H9 (cell line): ENCODE data around the gene IGF2R. TPM values are rescaled to one million over a fixed set of nuclear protein-coding genes. Genes with fewer than 3 reads are reported as not detected.

Experiments used
- DNase-seq: peaks from one replicate; pipeline ENCODE4 v3.0.0-alpha.2; 2017
- H2AFZ ChIP-seq: one replicate; pipeline ENCODE4 v1.6.1; 2013; ENCODE audit warnings: mild to moderate bottlenecking, low read length, control low read depth, moderate library complexity
- H2AK5ac ChIP-seq: 2 replicates; pipeline ENCODE4 v1.6.1; 2013; ENCODE audit warnings: low read length, control low read depth, mixed read lengths; ENCODE audit not compliant: insufficient read length
- H2BK120ac ChIP-seq: one replicate; pipeline ENCODE4 v1.6.1; 2013; ENCODE audit warnings: low read depth, mild to moderate bottlenecking, low read length, control low read depth, inconsistent platforms; ENCODE audit not compliant: poor library complexity, severe bottlenecking
- H2BK12ac ChIP-seq: 2 replicates; pipeline ENCODE4 v1.6.1; 2013; ENCODE audit warnings: low read length, control low read depth, mixed read lengths, low read depth; ENCODE audit not compliant: insufficient read length
- H2BK15ac ChIP-seq: 2 replicates; pipeline ENCODE4 v1.6.1; 2013; ENCODE audit warnings: low read depth, low read length, control low read depth
- H2BK20ac ChIP-seq: one replicate; pipeline ENCODE4 v1.6.1; 2013; ENCODE audit warnings: low read depth, mild to moderate bottlenecking, low read length, control low read depth, inconsistent platforms; ENCODE audit not compliant: poor library complexity, severe bottlenecking
- H2BK5ac ChIP-seq: 2 replicates; pipeline ENCODE4 v1.6.1; 2013; ENCODE audit warnings: low read length, control low read depth, mixed read lengths; ENCODE audit not compliant: insufficient read length
- H3K14ac ChIP-seq: 2 replicates; pipeline ENCODE4 v1.6.1; 2013; ENCODE audit warnings: low read length, control low read depth; ENCODE audit not compliant: insufficient read depth
- H3K18ac ChIP-seq: 2 replicates; pipeline ENCODE4 v1.6.1; 2013; ENCODE audit warnings: low read depth, mild to moderate bottlenecking, mixed read lengths, low read length, control low read depth; ENCODE audit not compliant: insufficient read length
- H3K23ac ChIP-seq: 2 replicates; pipeline ENCODE4 v1.6.1; 2013; ENCODE audit warnings: low read length, control low read depth, mixed read lengths, low read depth; ENCODE audit not compliant: insufficient read length
- H3K23me2 ChIP-seq: 2 replicates; pipeline ENCODE4 v1.6.1; 2013; ENCODE audit warnings: low read depth, mild to moderate bottlenecking, mixed read lengths, low read length, control low read depth; ENCODE audit not compliant: insufficient read length, poor library complexity, severe bottlenecking
- H3K27ac ChIP-seq: 2 replicates; pipeline ENCODE4 v1.5.1; 2013; ENCODE audit warnings: low read length, control low read depth, mixed read lengths, low read depth; ENCODE audit not compliant: insufficient read length
- H3K27me3 ChIP-seq: 2 replicates; pipeline ENCODE4 v1.6.1; 2013; ENCODE audit warnings: low read length, control low read depth, inconsistent platforms; ENCODE audit not compliant: insufficient read depth
- H3K4ac ChIP-seq: 2 replicates; pipeline ENCODE4 v1.6.1; 2013; ENCODE audit warnings: low read depth, mild to moderate bottlenecking, control low read depth, inconsistent platforms, low read length, moderate library complexity
- H3K4me1 ChIP-seq: 2 replicates; pipeline ENCODE4 v1.6.1; 2013; ENCODE audit warnings: low read length, control low read depth, inconsistent platforms; ENCODE audit not compliant: insufficient read depth
- H3K4me2 ChIP-seq: 2 replicates; pipeline ENCODE4 v1.6.1; 2013; ENCODE audit warnings: low read length, control low read depth, mixed read lengths; ENCODE audit not compliant: insufficient read length, insufficient read depth
- H3K56ac ChIP-seq: 2 replicates; pipeline ENCODE4 v1.6.1; 2013; ENCODE audit warnings: low read depth, mild to moderate bottlenecking, mixed read lengths, low read length, control low read depth; ENCODE audit not compliant: insufficient read length
- H3K79me1 ChIP-seq: 2 replicates; pipeline ENCODE4 v1.6.1; 2013; ENCODE audit warnings: low read depth, mild to moderate bottlenecking, moderate library complexity, low read length, control low read depth, inconsistent platforms; ENCODE audit not compliant: insufficient read depth, poor library complexity, severe bottlenecking
- H3K79me2 ChIP-seq: 2 replicates; pipeline ENCODE4 v1.6.1; 2013; ENCODE audit warnings: low read length, control low read depth, inconsistent platforms; ENCODE audit not compliant: insufficient read depth
- H3K9ac ChIP-seq: 2 replicates; pipeline ENCODE4 v1.6.1; 2013; ENCODE audit warnings: low read length, control low read depth, mixed read lengths; ENCODE audit not compliant: insufficient read length; ENCODE audit errors: extremely low read depth
- H3K9me3 ChIP-seq: one replicate; pipeline ENCODE4 v1.6.1; 2013; ENCODE audit warnings: low read depth, low read length, inconsistent platforms; ENCODE audit not compliant: control insufficient read depth
- H3T11ph ChIP-seq: one replicate; pipeline ENCODE4 v1.6.1; 2013; ENCODE audit warnings: mild to moderate bottlenecking, low read length, control low read depth, inconsistent platforms
- H4K20me1 ChIP-seq: one replicate; pipeline ENCODE4 v1.6.1; 2013; ENCODE audit not compliant: control insufficient read depth, insufficient read length, insufficient read depth
- H4K5ac ChIP-seq: 2 replicates; pipeline ENCODE4 v1.6.1; 2013; ENCODE audit warnings: low read depth, mild to moderate bottlenecking, mixed read lengths, low read length, control low read depth; ENCODE audit not compliant: insufficient read length
- H4K8ac ChIP-seq: replicated peaks from 2 replicates; pipeline ENCODE4 v1.6.1; 2013; ENCODE audit warnings: low read length, control low read depth, mixed read lengths, low read depth; ENCODE audit not compliant: insufficient read length
- H4K91ac ChIP-seq: 2 replicates; pipeline ENCODE4 v1.6.1; 2013; ENCODE audit warnings: low read depth, mild to moderate bottlenecking, moderate library complexity, mixed read lengths, low read length, control low read depth; ENCODE audit not compliant: insufficient read length
- H3K27ac Mint-ChIP-seq, 3 experiments: 2 replicates in 2 of 3; 3 replicates in 1 of 3; pipeline ENCODE4 v1.8.0; 2020 to 2021; ENCODE audit warnings: mixed read lengths in 3 of 3, mild to moderate bottlenecking in 1 of 3, moderate library complexity in 1 of 3
- H3K27me3 Mint-ChIP-seq: 2 replicates; pipeline ENCODE4 v1.8.0; 2021; ENCODE audit warnings: low read depth, mild to moderate bottlenecking, moderate library complexity, mixed read lengths
- H3K36me3 Mint-ChIP-seq, 3 experiments: 2 replicates in 2 of 3; 3 replicates in 1 of 3; pipeline ENCODE4 v1.8.0; 2020 to 2021; ENCODE audit warnings: low read depth in 3 of 3, mixed read lengths in 3 of 3; ENCODE audit not compliant: insufficient read depth in 1 of 3
- H3K4me1 Mint-ChIP-seq, 2 experiments: 2 replicates each; pipeline ENCODE4 v1.8.0; 2020; ENCODE audit warnings: mixed read lengths in 2 of 2
- H3K4me3 Mint-ChIP-seq, 2 experiments: 2 replicates in 1 of 2; 3 replicates in 1 of 2; pipeline ENCODE4 v1.8.0; 2020 to 2021; ENCODE audit warnings: mild to moderate bottlenecking in 2 of 2, mixed read lengths in 2 of 2, moderate library complexity in 1 of 2
- H3K9me3 Mint-ChIP-seq, 2 experiments: 2 replicates in 1 of 2; 3 replicates in 1 of 2; pipeline ENCODE4 v1.8.0; 2020; ENCODE audit warnings: mild to moderate bottlenecking in 2 of 2, mixed read lengths in 2 of 2, moderate library complexity in 1 of 2
- WGBS: extraction: QIAGEN DNeasy Blood & Tissue Kit; methylation state at CpG from one replicate; pipeline ENCODE4 v1.1.7; 2013; ENCODE audit warnings: missing lambda C conversion rate, low lambda C conversion rate, mixed read lengths; ENCODE audit not compliant: insufficient read length; ENCODE audit errors: extremely low coverage; 5-methylcytosine and 5-hydroxymethylcytosine counted together
- total RNA-seq: library from RNA; stranded (reverse); gene quantifications from 2 replicates; pipeline ENCODE4 v1.2.1, GENCODE V29; 2021
- TF ChIP-seq, protein P1 (sequence below): fragments of 200-600 bp; sonication (generic); conservative IDR thresholded peaks from 3 replicates; pipeline ENCODE4 v1.8.0; 2021; ENCODE audit warnings: antibody characterized with exemption, mild to moderate bottlenecking

IGF2R gene
- total RNA-seq, 1 experiment from 2014 or later = 66.7 TPM

DNA sequence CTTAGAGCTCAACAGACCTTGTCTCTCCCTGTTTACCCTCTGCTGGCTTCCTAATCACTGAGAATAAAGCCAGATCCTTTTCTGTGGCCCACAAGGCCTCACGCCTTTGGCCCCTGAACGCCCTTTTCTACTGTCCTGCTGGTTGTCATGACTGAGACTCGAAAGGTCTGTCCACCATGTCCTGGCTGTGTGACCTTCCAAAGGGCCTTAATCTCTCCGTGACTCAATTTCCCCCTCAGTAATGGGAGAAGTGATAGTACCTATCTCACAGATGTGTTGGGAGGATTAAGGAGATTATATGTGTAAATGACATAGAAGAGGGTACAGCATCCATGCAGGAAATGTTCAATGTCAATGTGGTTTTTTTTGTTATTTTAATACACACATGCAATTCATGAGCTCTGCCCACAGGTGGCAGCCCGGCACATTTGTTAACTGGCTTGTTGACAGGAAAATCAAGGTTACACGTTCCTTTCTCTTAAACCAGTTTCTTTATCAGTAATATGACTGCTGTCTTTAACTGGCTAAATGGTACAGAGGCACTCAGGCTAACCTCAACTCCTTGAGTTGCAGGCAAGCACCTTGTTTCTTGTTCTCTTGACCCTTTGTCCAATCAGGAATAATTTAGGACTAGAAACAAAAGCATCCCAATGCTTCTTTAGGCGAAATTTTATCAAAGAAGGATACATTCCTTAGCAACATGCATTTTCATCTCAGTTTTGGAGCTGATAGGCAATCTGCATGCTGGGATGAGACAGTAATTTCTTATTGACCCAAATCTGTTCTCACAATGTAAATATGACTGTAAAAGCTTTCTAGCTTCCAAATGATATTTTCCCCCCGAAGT is 169.3 kb downstream of the IGF2R start:
- Histone ChIP-seq H4K5ac (no peak overlapping the region), H3K9me3 (no peaks in the 10 kb centered on the region), H3K79me2 (no peaks in the 10 kb centered on the region), H3K56ac (no peak overlapping the region), H2BK12ac (no peak overlapping the region), H3K14ac (no peak overlapping the region), H3K4ac (no peak overlapping the region), H2AK5ac (no peak overlapping the region), H3K23ac (no peak overlapping the region), H3T11ph (no peak overlapping the region), H3K4me1 (no peaks in the 10 kb centered on the region), H3K27me3 (no peaks in the 10 kb centered on the region), H3K23me2 (no peaks in the 10 kb centered on the region), H2AFZ (no peak overlapping the region), H4K91ac (no peak overlapping the region), H3K9ac (no peak overlapping the region), H3K79me1 (no peaks in the 10 kb centered on the region), H4K20me1 (no peaks in the 10 kb centered on the region), H3K27ac (no peak overlapping the region), H2BK5ac (no peak overlapping the region), H4K8ac (no peak overlapping the region), H2BK120ac (no peak overlapping the region), H2BK20ac (no peak overlapping the region), H3K4me2 (no peak overlapping the region), H3K18ac (no peak overlapping the region), H2BK15ac (no peak overlapping the region)
- Mint-ChIP-seq H3K27ac (peak overlapping the region in 1 of 3 experiments; percentile 66; a peak in 1 of 7 replicates), H3K4me3 (no peak overlapping the region; a peak in 1 of 5 replicates), H3K4me1 (peaks cover 34 to 40% of the 10 kb centered on the region in 2 experiments), H3K9me3 (no peaks in the 10 kb centered on the region), H3K36me3 (no peaks in the 10 kb centered on the region), H3K27me3 (peaks cover 5% of the 10 kb centered on the region)
- TF ChIP-seq, protein P1, sequence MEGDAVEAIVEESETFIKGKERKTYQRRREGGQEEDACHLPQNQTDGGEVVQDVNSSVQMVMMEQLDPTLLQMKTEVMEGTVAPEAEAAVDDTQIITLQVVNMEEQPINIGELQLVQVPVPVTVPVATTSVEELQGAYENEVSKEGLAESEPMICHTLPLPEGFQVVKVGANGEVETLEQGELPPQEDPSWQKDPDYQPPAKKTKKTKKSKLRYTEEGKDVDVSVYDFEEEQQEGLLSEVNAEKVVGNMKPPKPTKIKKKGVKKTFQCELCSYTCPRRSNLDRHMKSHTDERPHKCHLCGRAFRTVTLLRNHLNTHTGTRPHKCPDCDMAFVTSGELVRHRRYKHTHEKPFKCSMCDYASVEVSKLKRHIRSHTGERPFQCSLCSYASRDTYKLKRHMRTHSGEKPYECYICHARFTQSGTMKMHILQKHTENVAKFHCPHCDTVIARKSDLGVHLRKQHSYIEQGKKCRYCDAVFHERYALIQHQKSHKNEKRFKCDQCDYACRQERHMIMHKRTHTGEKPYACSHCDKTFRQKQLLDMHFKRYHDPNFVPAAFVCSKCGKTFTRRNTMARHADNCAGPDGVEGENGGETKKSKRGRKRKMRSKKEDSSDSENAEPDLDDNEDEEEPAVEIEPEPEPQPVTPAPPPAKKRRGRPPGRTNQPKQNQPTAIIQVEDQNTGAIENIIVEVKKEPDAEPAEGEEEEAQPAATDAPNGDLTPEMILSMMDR = peak; percentile 84
- no peak for DNase-seq
- WGBS = no CpG with 5 or more reads among the region's 8 CpGs
